NCI-H146 treated with DMSO at 0.1 percent for 48 hours (cell line): Measurements from ENCODE around the gene CDC42BPA.

Source experiments
- DNase-seq: peaks from one replicate; lab custom pipeline; 2025; ENCODE audit not compliant: unreplicated experiment; lab: John Stamatoyannopoulos, UW

The CDC42BPA gene

GRCh38 chr1:227213426-227213825 lies 104.9 kb downstream of the CDC42BPA start:
- no peak for DNase-seq

GRCh38 chr1:227212164-227212563 lies 106.1 kb downstream of the CDC42BPA start:
- DNase-seq = no peak

- DNase-seq = no peak
Observed at GRCh38 chr1:227210604-227211003, 107.7 kb downstream of the CDC42BPA start.

GRCh38 chr1:227197064-227197463 lies 121.2 kb downstream of the CDC42BPA start:
- DNase-seq = no peak

- DNase-seq = no peak
Observed at GRCh38 chr1:227192163-227192562, 126.1 kb downstream of the CDC42BPA start.

GRCh38 chr1:227191607-227192006 lies 126.7 kb downstream of the CDC42BPA start:
- DNase-seq = no peak

- no peak for DNase-seq
Observed at GRCh38 chr1:227190321-227190720, 128.0 kb downstream of the CDC42BPA start.

GRCh38 chr1:227185291-227185690 lies 133.0 kb downstream of the CDC42BPA start:
- no peak for DNase-seq

- DNase-seq = no peak
Observed at GRCh38 chr1:227182012-227182411, 136.3 kb downstream of the CDC42BPA start.

- no peak for DNase-seq
Observed at GRCh38 chr1:227175611-227176010, 142.7 kb downstream of the CDC42BPA start.

- DNase-seq = no peak
Observed at GRCh38 chr1:227174164-227174563, 144.1 kb downstream of the CDC42BPA start.

GRCh38 chr1:227170361-227171166 lies 147.7 kb downstream of the CDC42BPA start:
- DNase-seq = no peak

GRCh38 chr1:227169343-227169742 lies 148.9 kb downstream of the CDC42BPA start:
- no peak for DNase-seq

- DNase-seq = no peak
Observed at GRCh38 chr1:227167276-227168101, 150.8 kb downstream of the CDC42BPA start.

GRCh38 chr1:227166559-227166958 lies 151.7 kb downstream of the CDC42BPA start:
- DNase-seq = no peak

- DNase-seq = no peak
Observed at GRCh38 chr1:227161470-227161869, 156.8 kb downstream of the CDC42BPA start.

GRCh38 chr1:227156520-227156919 lies 161.8 kb downstream of the CDC42BPA start:
- DNase-seq = no peak

GRCh38 chr1:227155688-227156087 lies 162.6 kb downstream of the CDC42BPA start:
- DNase-seq = no peak

- DNase-seq = no peak
Observed at GRCh38 chr1:227155004-227155403, 163.3 kb downstream of the CDC42BPA start.

- no peak for DNase-seq
Observed at GRCh38 chr1:227152525-227152924, 165.8 kb downstream of the CDC42BPA start.

GRCh38 chr1:227140376-227140775 lies 177.9 kb downstream of the CDC42BPA start:
- no peak for DNase-seq

- no peak for DNase-seq
Observed at GRCh38 chr1:227136210-227136820, 182.0 kb downstream of the CDC42BPA start.
